Measurements from ENCODE around the gene EDRF1.

EDRF1 gene

DNA sequence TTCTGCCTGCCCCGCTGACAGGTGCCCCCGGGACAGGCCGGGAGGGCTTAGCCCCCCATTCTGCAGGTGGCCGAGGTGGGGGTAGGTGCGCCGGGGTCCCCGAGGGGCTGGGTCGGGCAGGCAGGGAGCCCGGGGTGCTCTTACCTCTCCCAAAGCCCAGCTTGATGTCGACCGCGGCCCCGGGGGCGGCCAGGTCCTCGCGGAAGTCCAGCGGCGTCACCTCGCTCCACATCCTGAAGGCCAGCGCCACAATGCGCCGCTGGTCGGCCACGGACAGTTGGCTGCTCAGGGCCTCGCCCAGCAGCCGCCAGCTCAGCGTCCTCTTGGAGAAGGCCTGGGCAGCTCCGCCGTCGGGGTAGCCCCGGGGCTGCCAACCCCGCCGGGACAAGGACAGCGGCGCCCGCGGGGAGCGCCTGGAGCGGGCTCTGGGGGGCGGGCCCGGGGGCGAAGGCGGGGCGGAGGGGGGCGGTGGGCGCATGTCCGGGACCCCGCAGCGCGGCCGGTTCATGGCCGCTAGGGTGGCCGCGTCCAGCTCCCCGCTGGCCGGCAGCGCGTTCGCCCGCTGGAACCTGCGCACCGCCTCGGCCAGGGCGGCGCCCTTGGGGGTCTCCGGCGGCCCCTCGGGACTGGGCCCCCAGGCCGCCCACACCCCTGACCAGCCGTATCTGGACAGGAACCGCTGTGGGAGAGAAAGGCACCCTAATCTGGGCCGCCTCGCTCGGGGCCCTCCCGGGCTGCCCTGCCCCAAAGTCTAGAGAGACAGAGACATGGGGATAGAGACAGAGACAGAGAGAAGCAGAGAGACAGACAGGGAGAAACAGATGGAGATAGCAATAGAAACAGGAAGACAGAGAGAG lies 54.4 kb downstream of the EDRF1 start:
- Histone ChIP-seq H3K36me3 (ENCODE audit: control insufficient read depth, insufficient read depth, low read length) (no peaks in the 10 kb centered on the region), H3K27me3 (replicated peaks; ENCODE audit: control insufficient read depth, insufficient read depth, low read length, poor library complexity, severe bottlenecking) (no peaks in the 10 kb centered on the region), H3K4me3 (ENCODE audit: insufficient read depth, low read depth, low read length, poor library complexity, severe bottlenecking) (no peak overlapping the region), H3K4me1 (ENCODE audit: control insufficient read depth, insufficient read depth, low read length, poor library complexity, severe bottlenecking) (no peaks in the 10 kb centered on the region), H3K27ac (ENCODE audit: insufficient read depth, low read length, poor library complexity, severe bottlenecking) (no peak overlapping the region), H3K9me3 (ENCODE audit: control insufficient read depth, low read length) (no peaks in the 10 kb centered on the region)
- DNase-seq = no peak

- Histone ChIP-seq H3K36me3 (ENCODE audit: control insufficient read depth, insufficient read depth, low read length) (no peaks in the 10 kb centered on the region), H3K27ac (ENCODE audit: insufficient read depth, low read length, poor library complexity, severe bottlenecking) (no peak overlapping the region), H3K9me3 (ENCODE audit: control insufficient read depth, low read length) (no peaks in the 10 kb centered on the region), H3K4me1 (ENCODE audit: control insufficient read depth, insufficient read depth, low read length, poor library complexity, severe bottlenecking) (no peaks in the 10 kb centered on the region), H3K27me3 (replicated peaks; ENCODE audit: control insufficient read depth, insufficient read depth, low read length, poor library complexity, severe bottlenecking) (no peaks in the 10 kb centered on the region), H3K4me3 (ENCODE audit: insufficient read depth, low read depth, low read length, poor library complexity, severe bottlenecking) (no peak overlapping the region)
- no peak for DNase-seq
These were observed 55.2 kb downstream of the EDRF1 start for GRCh38 chr10:125774581-125775191.

DNA sequence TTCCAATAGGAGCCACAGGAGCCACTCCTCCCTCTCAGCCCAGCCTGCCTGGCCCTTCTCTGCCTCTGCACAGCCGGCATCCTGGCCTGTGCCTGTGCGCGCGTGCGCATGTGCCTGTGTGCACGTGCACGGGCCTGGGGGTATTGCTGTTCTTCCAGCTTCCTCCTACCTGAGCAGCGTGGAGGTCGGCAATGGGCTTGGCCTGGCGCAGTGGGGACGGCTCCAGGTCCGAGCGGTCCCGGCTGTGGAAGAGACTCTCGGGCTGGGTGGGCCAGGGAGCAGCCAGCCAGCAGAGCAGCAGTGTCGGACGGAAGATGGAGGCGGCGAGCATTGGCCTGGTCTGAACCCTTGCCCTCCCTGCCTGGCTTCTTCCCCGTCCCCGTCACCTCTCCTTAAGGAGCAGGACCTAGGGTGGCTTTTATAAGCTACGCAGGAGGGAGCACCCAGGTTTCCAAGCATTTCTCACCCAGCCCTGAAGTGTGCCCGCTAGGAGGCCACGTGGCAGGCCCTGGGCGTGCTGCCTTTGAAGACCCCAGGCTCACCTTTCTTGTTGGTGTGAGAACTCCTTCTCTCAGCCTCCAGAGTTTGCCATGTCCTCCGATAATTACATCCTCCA lies 56.1 kb downstream of the EDRF1 start, which contains the start of gene MMP21:
Gene MMP21 (minus strand): TSS at position 331 of the 616 bp plus-strand sequence. CDS start 0 bp downstream, at position 331.
- no peaks in the 10 kb centered on the region for H3K27me3 ChIP-seq (replicated peaks; ENCODE audit: control insufficient read depth, insufficient read depth, low read length, poor library complexity, severe bottlenecking)
- no peaks in the 10 kb centered on the region for H3K36me3 ChIP-seq (ENCODE audit: control insufficient read depth, insufficient read depth, low read length)

DNA sequence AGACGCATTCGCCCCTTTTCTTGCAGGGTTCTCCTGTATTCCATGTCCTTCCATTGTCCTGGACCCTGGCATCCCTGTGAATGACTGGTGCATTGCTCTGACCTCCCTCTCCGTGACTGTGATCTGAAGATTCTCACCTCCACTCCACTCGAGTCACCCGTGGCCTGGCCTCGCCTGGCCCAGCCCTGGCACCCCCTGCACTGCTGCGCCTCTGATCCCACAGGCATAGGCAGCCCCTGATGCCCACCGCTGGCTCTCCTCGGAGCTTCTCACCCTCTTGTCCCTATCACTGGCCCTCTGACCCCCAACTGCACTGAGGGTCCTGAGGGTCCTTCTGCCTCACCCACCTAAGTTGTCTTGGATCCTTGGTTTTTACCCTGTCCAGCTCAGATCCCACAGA lies 58.3 kb downstream of the EDRF1 start:
- DNase-seq = no peak
- H3K36me3 ChIP-seq (ENCODE audit: control insufficient read depth, insufficient read depth, low read length) = no peaks in the 10 kb centered on the region
- H3K27ac ChIP-seq (ENCODE audit: insufficient read depth, low read length, poor library complexity, severe bottlenecking) = no peak overlapping the region
- H3K27me3 ChIP-seq (replicated peaks; ENCODE audit: control insufficient read depth, insufficient read depth, low read length, poor library complexity, severe bottlenecking) = no peaks in the 10 kb centered on the region
- H3K9me3 ChIP-seq (ENCODE audit: control insufficient read depth, low read length) = no peaks in the 10 kb centered on the region
- H3K4me1 ChIP-seq (ENCODE audit: control insufficient read depth, insufficient read depth, low read length, poor library complexity, severe bottlenecking) = no peaks in the 10 kb centered on the region
- no peak overlapping the region for H3K4me3 ChIP-seq (ENCODE audit: insufficient read depth, low read depth, low read length, poor library complexity, severe bottlenecking)

More for the DNA sequence above, 56.1 kb downstream of the EDRF1 start, which contains the start of gene MMP21:
- H3K4me3 ChIP-seq (ENCODE audit: insufficient read depth, low read depth, low read length, poor library complexity, severe bottlenecking) = no peak within 1 kb of the TSS
- H3K4me1 ChIP-seq (ENCODE audit: control insufficient read depth, insufficient read depth, low read length, poor library complexity, severe bottlenecking) = no peaks in the 10 kb centered on the region
- no peak for DNase-seq
- no peaks in the 10 kb centered on the region for H3K9me3 ChIP-seq (ENCODE audit: control insufficient read depth, low read length)
- H3K27ac ChIP-seq (ENCODE audit: insufficient read depth, low read length, poor library complexity, severe bottlenecking) = no peak within 1 kb of the TSS

- Histone ChIP-seq H3K9me3 (ENCODE audit: control insufficient read depth, low read length) (no peaks in the 10 kb centered on the region), H3K27me3 (replicated peaks; ENCODE audit: control insufficient read depth, insufficient read depth, low read length, poor library complexity, severe bottlenecking) (no peaks in the 10 kb centered on the region), H3K4me3 (ENCODE audit: insufficient read depth, low read depth, low read length, poor library complexity, severe bottlenecking) (no peak overlapping the region), H3K27ac (ENCODE audit: insufficient read depth, low read length, poor library complexity, severe bottlenecking) (no peak overlapping the region), H3K36me3 (ENCODE audit: control insufficient read depth, insufficient read depth, low read length) (no peaks in the 10 kb centered on the region), H3K4me1 (ENCODE audit: control insufficient read depth, insufficient read depth, low read length, poor library complexity, severe bottlenecking) (no peaks in the 10 kb centered on the region)
- no peak for DNase-seq
These were observed 59.0 kb downstream of the EDRF1 start for GRCh38 chr10:125778556-125778955.

DNA sequence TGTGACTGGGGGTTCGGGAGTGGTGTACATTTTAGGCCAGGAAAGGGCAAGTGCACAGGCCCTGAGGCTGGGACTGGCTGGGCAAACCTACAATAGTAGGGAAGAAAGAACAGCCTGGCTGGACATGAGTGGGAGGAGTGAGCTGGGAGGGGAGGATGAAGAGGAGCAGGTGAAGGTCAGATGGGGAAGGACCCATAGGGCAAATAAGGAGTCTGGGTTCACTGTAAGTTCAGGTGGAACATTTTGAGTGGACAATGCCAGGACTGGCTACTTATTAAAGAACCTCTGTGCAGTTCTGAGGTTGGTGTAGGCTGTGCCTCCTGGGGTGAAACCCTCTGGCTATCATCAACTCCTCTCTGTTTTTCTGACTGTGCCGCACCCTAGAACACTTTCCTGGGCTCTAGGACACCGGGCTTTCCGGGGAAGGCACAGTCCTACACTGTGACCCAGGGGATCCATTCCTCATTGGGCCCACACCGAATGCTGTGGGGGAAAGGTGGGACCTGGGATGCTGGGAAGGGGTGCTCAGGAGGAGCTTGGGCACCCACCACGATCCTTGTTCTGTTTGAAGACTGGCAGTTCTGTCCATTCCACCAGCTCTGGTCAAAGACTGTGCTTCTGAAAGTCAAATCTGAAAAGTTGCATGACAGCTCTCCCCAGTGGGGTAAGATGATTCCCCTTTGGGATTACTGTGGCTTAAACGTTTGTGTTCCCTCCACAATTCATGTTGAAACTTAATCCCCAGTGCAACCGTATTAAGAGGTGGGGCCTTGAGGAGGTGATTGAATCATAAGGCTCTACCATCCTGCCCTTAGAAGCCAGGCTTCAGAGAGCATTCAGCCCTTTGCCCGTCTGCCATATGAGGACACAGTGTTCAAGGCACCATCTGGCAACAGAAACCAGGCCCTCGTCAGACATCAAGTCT lies 60.2 kb downstream of the EDRF1 start:
- Histone ChIP-seq H3K4me1 (ENCODE audit: control insufficient read depth, insufficient read depth, low read length, poor library complexity, severe bottlenecking) (no peaks in the 10 kb centered on the region), H3K9me3 (ENCODE audit: control insufficient read depth, low read length) (no peaks in the 10 kb centered on the region), H3K27me3 (replicated peaks; ENCODE audit: control insufficient read depth, insufficient read depth, low read length, poor library complexity, severe bottlenecking) (no peaks in the 10 kb centered on the region), H3K4me3 (ENCODE audit: insufficient read depth, low read depth, low read length, poor library complexity, severe bottlenecking) (no peak overlapping the region), H3K27ac (ENCODE audit: insufficient read depth, low read length, poor library complexity, severe bottlenecking) (no peak overlapping the region), H3K36me3 (ENCODE audit: control insufficient read depth, insufficient read depth, low read length) (no peaks in the 10 kb centered on the region)
- no peak for DNase-seq

DNA sequence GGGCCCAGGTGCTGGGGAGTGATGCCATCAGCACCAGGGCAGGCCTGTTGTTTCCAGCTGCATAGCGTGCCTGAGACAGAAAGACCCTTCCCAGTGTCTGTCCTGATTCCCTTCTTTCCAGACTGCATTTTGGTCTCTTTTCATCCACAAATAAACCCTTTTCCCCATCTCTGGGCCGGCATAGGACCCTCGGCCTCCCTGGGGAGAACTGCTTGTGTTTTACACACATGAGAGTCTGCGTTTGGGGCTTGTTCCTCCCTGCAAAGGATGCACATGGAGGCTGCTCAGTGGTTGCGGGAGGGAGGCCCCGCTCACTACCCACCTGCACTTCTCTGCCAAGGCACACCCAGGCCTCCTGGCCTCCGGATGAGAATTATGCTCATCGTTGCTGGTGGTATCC lies 61.9 kb downstream of the EDRF1 start:
- no peaks in the 10 kb centered on the region for H3K27me3 ChIP-seq (replicated peaks; ENCODE audit: control insufficient read depth, insufficient read depth, low read length, poor library complexity, severe bottlenecking)
- H3K4me1 ChIP-seq (ENCODE audit: control insufficient read depth, insufficient read depth, low read length, poor library complexity, severe bottlenecking) = no peaks in the 10 kb centered on the region
- no peak overlapping the region for H3K27ac ChIP-seq (ENCODE audit: insufficient read depth, low read length, poor library complexity, severe bottlenecking)
- H3K9me3 ChIP-seq (ENCODE audit: control insufficient read depth, low read length) = no peaks in the 10 kb centered on the region
- H3K4me3 ChIP-seq (ENCODE audit: insufficient read depth, low read depth, low read length, poor library complexity, severe bottlenecking) = no peak overlapping the region
- H3K36me3 ChIP-seq (ENCODE audit: control insufficient read depth, insufficient read depth, low read length) = no peaks in the 10 kb centered on the region
- DNase-seq = no peak

DNA sequence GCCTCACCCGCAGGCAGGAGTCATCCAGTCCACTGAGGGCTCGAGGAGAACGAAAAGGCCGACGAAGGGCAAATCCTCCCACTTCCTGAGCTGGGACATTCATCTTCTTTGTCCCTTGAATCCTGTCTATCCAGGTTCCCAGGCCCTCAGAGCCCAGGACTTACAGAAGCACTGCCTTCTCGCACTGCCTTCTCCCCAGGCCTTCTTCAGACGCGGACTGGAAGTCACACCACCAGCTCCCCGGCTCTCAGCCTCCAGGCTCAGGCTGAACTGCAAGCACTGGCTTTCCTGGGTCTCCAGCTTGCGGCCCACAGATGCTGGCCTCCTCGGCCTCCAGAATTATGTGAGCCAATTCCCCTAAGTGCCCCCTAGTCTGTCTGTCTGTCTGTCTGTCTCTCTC lies 62.5 kb downstream of the EDRF1 start:
- no peak for DNase-seq
- Histone ChIP-seq H3K27me3 (replicated peaks; ENCODE audit: control insufficient read depth, insufficient read depth, low read length, poor library complexity, severe bottlenecking) (no peaks in the 10 kb centered on the region), H3K27ac (ENCODE audit: insufficient read depth, low read length, poor library complexity, severe bottlenecking) (no peak overlapping the region), H3K36me3 (ENCODE audit: control insufficient read depth, insufficient read depth, low read length) (no peaks in the 10 kb centered on the region), H3K9me3 (ENCODE audit: control insufficient read depth, low read length) (no peaks in the 10 kb centered on the region), H3K4me3 (ENCODE audit: insufficient read depth, low read depth, low read length, poor library complexity, severe bottlenecking) (no peak overlapping the region), H3K4me1 (ENCODE audit: control insufficient read depth, insufficient read depth, low read length, poor library complexity, severe bottlenecking) (no peaks in the 10 kb centered on the region)

GRCh38 chr10:125782616-125783015 lies 63.1 kb downstream of the EDRF1 start:
- Histone ChIP-seq H3K4me1 (ENCODE audit: control insufficient read depth, insufficient read depth, low read length, poor library complexity, severe bottlenecking) (no peaks in the 10 kb centered on the region), H3K27me3 (replicated peaks; ENCODE audit: control insufficient read depth, insufficient read depth, low read length, poor library complexity, severe bottlenecking) (no peaks in the 10 kb centered on the region), H3K4me3 (ENCODE audit: insufficient read depth, low read depth, low read length, poor library complexity, severe bottlenecking) (no peak overlapping the region), H3K36me3 (ENCODE audit: control insufficient read depth, insufficient read depth, low read length) (no peaks in the 10 kb centered on the region), H3K27ac (ENCODE audit: insufficient read depth, low read length, poor library complexity, severe bottlenecking) (no peak overlapping the region), H3K9me3 (ENCODE audit: control insufficient read depth, low read length) (no peaks in the 10 kb centered on the region)
- DNase-seq = no peak
